Vagina (tissue), 2 donors: ENCODE results near the gene CLEC12A. TPM values are rescaled to one million over a fixed set of nuclear protein-coding genes. Genes with fewer than 3 reads are reported as not detected.

ENCODE experiments used
- DNase-seq, 2 donors: peaks; one replicate each; pipeline ENCODE4 v3.0.0-alpha.2; 2017; ENCODE audit errors: extremely low spot score in 2 of 2
- H3K27ac ChIP-seq: fragments of 200-600 bp; sonication (generic); one replicate; pipeline ENCODE4 v1.5.1; 2019
- H3K27me3 ChIP-seq: fragments of 200-600 bp; sonication (generic); one replicate; pipeline ENCODE4 v1.5.1; 2019
- H3K36me3 ChIP-seq, 2 donors: fragments of 200-600 bp; sonication (generic); one replicate each; pipeline ENCODE4 v1.5.1; 2017 to 2019
- H3K4me1 ChIP-seq: fragments of 200-600 bp; sonication (generic); one replicate; pipeline ENCODE4 v1.5.1; 2019
- H3K4me3 ChIP-seq, 2 donors: fragments of 200-600 bp; sonication (generic); 1 replicate in 1 of 2; 2 replicates in 1 of 2; pipeline ENCODE4 v1.5.1; 2016 to 2019
- H3K9me3 ChIP-seq: fragments of 200-600 bp; sonication (generic); one replicate; pipeline ENCODE4 v1.5.1; 2019
- CTCF ChIP-seq, 3 experiments: fragments of 450-650 bp in 2 of 3; fragments of 200-600 bp in 1 of 3; sonication (generic) in 1 of 3; IDR thresholded peaks; one replicate each; pipeline ENCODE4 v1.5.1; 2017 to 2019; ENCODE audit warnings: antibody characterized with exemption in 3 of 3, mild to moderate bottlenecking in 2 of 3, moderate library complexity in 2 of 3
- POLR2A ChIP-seq, 2 donors: fragments of 450-650 bp; IDR thresholded peaks; one replicate each; pipeline ENCODE4 v1.6.1; 2017; ENCODE audit warnings: antibody characterized with exemption in 2 of 2, mild to moderate bottlenecking in 2 of 2, moderate library complexity in 2 of 2
- POLR2AphosphoS5 ChIP-seq, 2 donors: sonication (generic); formaldehyde crosslinking; IDR thresholded peaks; one replicate each; pipeline ENCODE4 v1.9.0; 2017; ENCODE audit warnings: antibody characterized with exemption in 2 of 2, mild to moderate bottlenecking in 2 of 2, low read depth in 1 of 2; ENCODE audit not compliant: insufficient read depth in 1 of 2
- intact Hi-C: fragments of 100-400 bp; cut with DNase I; formaldehyde crosslinking; loops from one replicate; pipeline ENCODE4 v1.15.1; 2023
- total RNA-seq: library from RNA; depleted of rRNA; stranded (reverse); fragments of >200 nt; gene quantifications from one replicate; pipeline ENCODE4 v1.2.3, GENCODE V29; 2016

CLEC12A gene
- total RNA-seq, 1 donor from 2014 or later, result not detected

DNA sequence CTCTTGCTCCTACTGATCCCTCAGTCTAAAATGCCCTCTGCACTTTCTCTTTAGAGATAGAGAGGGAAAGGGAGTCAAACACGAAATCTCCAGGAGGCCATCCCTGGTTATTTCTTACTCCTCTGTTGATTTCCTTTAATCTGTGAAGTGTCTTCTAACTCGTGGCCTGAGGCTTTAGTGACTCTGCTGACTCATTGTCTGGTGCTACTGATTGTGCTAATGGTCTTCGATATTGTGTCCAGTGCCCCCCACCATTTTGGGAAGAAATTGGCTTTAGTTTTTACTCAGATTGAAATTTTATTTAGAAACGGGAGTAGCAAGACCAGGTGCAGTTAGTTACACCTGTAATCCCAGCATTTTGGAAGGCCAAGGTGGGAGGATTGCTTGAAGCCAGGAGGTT lies 60.1 kb downstream of the CLEC12A start:
- no peak overlapping the region for H3K27ac ChIP-seq
- intact Hi-C loops, result loop anchor here (5.0 kb wide), 1 partner anchor 106 kb away; no protein-coding TSS in a partner anchor
- H3K27me3 ChIP-seq, result no peaks in the 10 kb centered on the region
- H3K4me1 ChIP-seq, result no peaks in the 10 kb centered on the region
- no peak for DNase-seq
- TF ChIP-seq CTCF (IDR thresholded peaks at IDR 0.05), result no peak
- TF ChIP-seq POLR2AphosphoS5 (IDR thresholded peaks at IDR 0.05; ENCODE audit: insufficient read depth in 1 of 2, low read depth in 1 of 2), result no peak
- no peak for TF ChIP-seq POLR2A (IDR thresholded peaks at IDR 0.05)
- H3K36me3 ChIP-seq, result no peaks in the 10 kb centered on the region
- H3K9me3 ChIP-seq, result no peaks in the 10 kb centered on the region
- no peak overlapping the region for H3K4me3 ChIP-seq

DNA sequence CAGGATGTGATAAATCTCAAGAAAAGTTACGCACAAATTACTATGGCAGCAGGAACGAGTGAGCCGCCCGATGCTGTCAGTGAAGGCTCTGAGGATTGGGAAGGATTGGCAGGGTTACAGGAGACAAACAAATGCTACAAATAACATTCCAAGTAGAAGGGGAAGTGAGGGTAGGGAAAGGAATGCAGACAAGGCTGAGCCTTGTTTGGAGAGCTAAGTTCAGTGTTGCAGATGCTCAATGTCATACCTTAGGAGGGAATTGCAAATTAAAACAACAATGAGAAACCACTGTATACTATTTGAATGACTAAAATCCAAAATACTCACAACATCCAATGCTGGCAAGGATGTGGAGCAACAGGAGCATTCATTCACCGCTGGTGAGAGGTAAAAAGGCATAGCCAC lies 60.6 kb downstream of the CLEC12A start:
- intact Hi-C loops, result loop anchor here (5.0 kb wide), 1 partner anchor 106 kb away; no protein-coding TSS in a partner anchor
- DNase-seq, result no peak
- H3K27me3 ChIP-seq, result no peaks in the 10 kb centered on the region
- no peak overlapping the region for H3K27ac ChIP-seq
- no peaks in the 10 kb centered on the region for H3K9me3 ChIP-seq
- H3K4me3 ChIP-seq, result no peak overlapping the region
- no peaks in the 10 kb centered on the region for H3K4me1 ChIP-seq
- TF ChIP-seq POLR2AphosphoS5 (IDR thresholded peaks at IDR 0.05; ENCODE audit: insufficient read depth in 1 of 2, low read depth in 1 of 2) (no peak), CTCF (IDR thresholded peaks at IDR 0.05) (no peak), POLR2A (IDR thresholded peaks at IDR 0.05) (no peak)
- H3K36me3 ChIP-seq, result no peaks in the 10 kb centered on the region

- DNase-seq, result no peak
- H3K9me3 ChIP-seq, result no peaks in the 10 kb centered on the region
- intact Hi-C loops, result loop anchor here (5.0 kb wide), 1 partner anchor 103 kb away; no protein-coding TSS in a partner anchor
- H3K27me3 ChIP-seq, result no peaks in the 10 kb centered on the region
- H3K36me3 ChIP-seq, result no peaks in the 10 kb centered on the region
- no peak overlapping the region for H3K27ac ChIP-seq
- H3K4me1 ChIP-seq, result no peaks in the 10 kb centered on the region
- no peak overlapping the region for H3K4me3 ChIP-seq
- TF ChIP-seq POLR2A (IDR thresholded peaks at IDR 0.05) (no peak), CTCF (IDR thresholded peaks at IDR 0.05) (peak; percentile 31 to 37 (median 35)), POLR2AphosphoS5 (IDR thresholded peaks at IDR 0.05; ENCODE audit: insufficient read depth in 1 of 2, low read depth in 1 of 2) (no peak)
These were observed 62.8 kb downstream of the CLEC12A start for GRCh38 chr12:10033783-10034545.

Other genes with a start within 250 kb of the CLEC12A start
- gene CLECL1, start 238.3 kb upstream of the CLEC12A start, total RNA-seq, result not detected
- 28.5 TPM for gene CD69, start 210.5 kb upstream of the CLEC12A start, total RNA-seq
- not detected for gene KLRF1, start 143.9 kb upstream of the CLEC12A start, total RNA-seq
- gene CLEC2B, start 102.1 kb upstream of the CLEC12A start, total RNA-seq, result 35.6 TPM
- not detected for gene KLRF2, start 89.9 kb upstream of the CLEC12A start, total RNA-seq
- gene CLEC2A, start 39.0 kb upstream of the CLEC12A start, total RNA-seq, result not detected
- gene CLEC1B, start 27.7 kb downstream of the CLEC12A start, total RNA-seq, result not detected
- not detected for gene CLEC12B, start 39.2 kb downstream of the CLEC12A start, total RNA-seq
- not detected for gene CLEC9A, start 59.3 kb downstream of the CLEC12A start, total RNA-seq
- 2.2 TPM for gene CLEC1A, start 127.6 kb downstream of the CLEC12A start, total RNA-seq
- 7.9 TPM for gene CLEC7A, start 158.8 kb downstream of the CLEC12A start, total RNA-seq
- not detected for gene OLR1, start 200.7 kb downstream of the CLEC12A start, total RNA-seq
- gene TMEM52B, start 207.6 kb downstream of the CLEC12A start, total RNA-seq, result not detected
- 90.6 TPM for gene GABARAPL1, start 241.5 kb downstream of the CLEC12A start, total RNA-seq